Endodermal cell (in vitro differentiated cells): ENCODE measurements around the gene NTRK3. TPM values are rescaled to one million over a fixed set of nuclear protein-coding genes. Genes with fewer than 3 reads are reported as not detected.

Experiments
- DNase-seq: peaks from one replicate; pipeline ENCODE4 v3.0.0-alpha.2; 2017
- H3K27ac ChIP-seq: 2 replicates; pipeline ENCODE4 v1.5.1; 2013; ENCODE audit warnings: mild to moderate bottlenecking, low read depth, low read length, moderate library complexity
- H3K27me3 ChIP-seq: 2 replicates; pipeline ENCODE4 v1.6.1; 2013; ENCODE audit warnings: mild to moderate bottlenecking, low read length, moderate library complexity; ENCODE audit not compliant: insufficient read depth, control insufficient read depth, poor library complexity, severe bottlenecking
- H3K36me3 ChIP-seq: 2 replicates; pipeline ENCODE4 v1.7.0; 2013; ENCODE audit warnings: mild to moderate bottlenecking, low read length, moderate library complexity; ENCODE audit not compliant: control insufficient read depth, insufficient read depth
- H3K4me1 ChIP-seq: one replicate; pipeline ENCODE4 v1.7.0; 2013; ENCODE audit warnings: low read length; ENCODE audit not compliant: control insufficient read depth, insufficient read depth
- H3K4me3 ChIP-seq: 2 replicates; pipeline ENCODE4 v1.5.1; 2013; ENCODE audit warnings: mild to moderate bottlenecking, low read length, moderate library complexity
- H3K9ac ChIP-seq: 2 replicates; pipeline ENCODE4 v1.6.1; 2013; ENCODE audit warnings: mild to moderate bottlenecking, low read length, moderate library complexity; ENCODE audit not compliant: poor library complexity, severe bottlenecking; ENCODE audit errors: extremely low read depth
- H3K9me3 ChIP-seq: 2 replicates; pipeline ENCODE4 v1.6.1; 2013; ENCODE audit warnings: mild to moderate bottlenecking, low read length, moderate library complexity; ENCODE audit not compliant: control insufficient read depth
- H3K27ac Mint-ChIP-seq: 2 replicates; pipeline ENCODE4 v1.8.0; 2020; ENCODE audit warnings: mixed read lengths
- H3K27me3 Mint-ChIP-seq: 2 replicates; pipeline ENCODE4 v1.8.0; 2021; ENCODE audit warnings: mild to moderate bottlenecking, mixed read lengths; ENCODE audit not compliant: insufficient read depth
- H3K36me3 Mint-ChIP-seq: 2 replicates; pipeline ENCODE4 v1.8.0; 2020; ENCODE audit warnings: low read depth, mixed read lengths
- H3K4me1 Mint-ChIP-seq: 2 replicates; pipeline ENCODE4 v1.8.0; 2020; ENCODE audit warnings: mixed read lengths
- H3K4me3 Mint-ChIP-seq: 2 replicates; pipeline ENCODE4 v1.8.0; 2020; ENCODE audit warnings: mild to moderate bottlenecking, moderate library complexity, mixed read lengths
- H3K9me3 Mint-ChIP-seq: 2 replicates; pipeline ENCODE4 v1.8.0; 2020; ENCODE audit warnings: mild to moderate bottlenecking, mixed read lengths
- WGBS, 2 experiments: methylation state at CpG; one replicate each; pipeline versions ENCODE4 v1.1.5 to v1.1.7; 2013; ENCODE audit warnings: missing lambda C conversion rate in 2 of 2, mixed read lengths in 1 of 2; ENCODE audit not compliant: insufficient coverage in 1 of 2, insufficient read length in 1 of 2; 5-methylcytosine and 5-hydroxymethylcytosine counted together
- total RNA-seq, 2 donors: library from RNA; stranded (reverse); fragmentation: NEBNext Ultra II Directional in 1 of 2; extraction: Animal tissue kit (Norgen Biotek cat#: 25700) in 1 of 2; gene quantifications; 2 replicates in 1 of 2; 3 replicates in 1 of 2; pipeline ENCODE4 v1.2.1, GENCODE V29; 2021
- TF ChIP-seq, protein P1 (sequence below): fragments of 200-600 bp; sonication (generic); conservative IDR thresholded peaks from 2 replicates; pipeline ENCODE4 v1.5.0; 2021; ENCODE audit warnings: antibody characterized with exemption, mild to moderate bottlenecking

The NTRK3 gene
- total RNA-seq, 2 donors from 2014 or later, result 0.11 to 0.86 TPM

DNA sequence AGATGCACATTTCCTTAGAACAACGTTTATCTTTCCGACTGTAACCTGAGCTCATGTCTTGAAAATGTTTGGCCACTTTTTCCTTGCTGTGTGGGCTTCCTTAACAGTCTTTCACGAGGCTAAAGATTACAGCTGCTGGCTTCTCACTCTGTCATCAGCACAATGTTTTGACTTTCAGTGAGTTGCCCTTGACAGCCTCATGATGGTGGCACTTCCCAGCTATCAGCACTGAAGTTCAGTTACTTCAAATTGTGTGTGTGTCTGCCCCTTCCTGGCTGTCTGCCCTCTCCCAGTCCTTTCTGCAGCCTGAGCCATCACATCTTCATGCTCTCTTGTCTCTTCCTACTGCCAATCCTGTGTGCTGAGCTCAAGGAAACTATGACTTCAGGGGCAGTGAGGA lies 152.2 kb downstream of the NTRK3 start:
- no peak overlapping the region for H3K27ac ChIP-seq
- H3K4me3 ChIP-seq, result no peak overlapping the region
- H3K9ac ChIP-seq, result no peak overlapping the region
- TF ChIP-seq, protein P1, sequence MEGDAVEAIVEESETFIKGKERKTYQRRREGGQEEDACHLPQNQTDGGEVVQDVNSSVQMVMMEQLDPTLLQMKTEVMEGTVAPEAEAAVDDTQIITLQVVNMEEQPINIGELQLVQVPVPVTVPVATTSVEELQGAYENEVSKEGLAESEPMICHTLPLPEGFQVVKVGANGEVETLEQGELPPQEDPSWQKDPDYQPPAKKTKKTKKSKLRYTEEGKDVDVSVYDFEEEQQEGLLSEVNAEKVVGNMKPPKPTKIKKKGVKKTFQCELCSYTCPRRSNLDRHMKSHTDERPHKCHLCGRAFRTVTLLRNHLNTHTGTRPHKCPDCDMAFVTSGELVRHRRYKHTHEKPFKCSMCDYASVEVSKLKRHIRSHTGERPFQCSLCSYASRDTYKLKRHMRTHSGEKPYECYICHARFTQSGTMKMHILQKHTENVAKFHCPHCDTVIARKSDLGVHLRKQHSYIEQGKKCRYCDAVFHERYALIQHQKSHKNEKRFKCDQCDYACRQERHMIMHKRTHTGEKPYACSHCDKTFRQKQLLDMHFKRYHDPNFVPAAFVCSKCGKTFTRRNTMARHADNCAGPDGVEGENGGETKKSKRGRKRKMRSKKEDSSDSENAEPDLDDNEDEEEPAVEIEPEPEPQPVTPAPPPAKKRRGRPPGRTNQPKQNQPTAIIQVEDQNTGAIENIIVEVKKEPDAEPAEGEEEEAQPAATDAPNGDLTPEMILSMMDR, result no peak
- no peak overlapping the region for H3K4me3 Mint-ChIP-seq
- no peak for DNase-seq
- no peaks in the 10 kb centered on the region for H3K36me3 ChIP-seq
- peaks cover 55% of the 10 kb centered on the region for H3K27me3 Mint-ChIP-seq
- H3K36me3 Mint-ChIP-seq, result no peaks in the 10 kb centered on the region
- peaks cover 8% of the 10 kb centered on the region for H3K4me1 Mint-ChIP-seq
- H3K27ac Mint-ChIP-seq, result no peak overlapping the region
- H3K9me3 ChIP-seq, result no peaks in the 10 kb centered on the region
- peaks cover 37% of the 10 kb centered on the region for H3K27me3 ChIP-seq
- H3K4me1 ChIP-seq, result no peaks in the 10 kb centered on the region
- no peaks in the 10 kb centered on the region for H3K9me3 Mint-ChIP-seq
- WGBS, 2 experiments, result 78 to 88% methylated on average over 3 of the region's 3 CpGs

DNA sequence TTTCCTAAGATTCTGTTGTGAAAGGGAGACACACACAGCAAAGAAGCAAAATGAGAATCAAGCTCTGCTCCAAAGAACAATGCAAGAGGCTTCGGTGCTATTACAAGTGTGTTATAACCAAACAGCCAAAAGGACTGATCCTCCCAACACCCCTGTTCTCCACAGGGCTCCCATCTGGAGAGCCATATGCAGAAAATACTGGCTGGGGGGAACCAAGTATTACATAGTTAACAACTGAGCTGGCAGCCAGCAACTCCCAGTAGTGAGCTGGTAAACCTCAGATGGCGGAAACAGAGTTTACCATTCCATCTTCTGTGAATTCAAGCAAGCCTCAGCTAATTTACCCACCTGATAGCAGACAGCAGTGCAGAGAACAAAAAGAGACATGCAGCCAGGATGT lies 156.4 kb downstream of the NTRK3 start:
- WGBS, 2 experiments, result 100% methylated on average over 2 of the region's 2 CpGs; no CpG with 5 or more reads in 1 of the 2 experiments
- Histone ChIP-seq H3K27me3 (peaks cover 31% of the 10 kb centered on the region), H3K27ac (no peak overlapping the region), H3K36me3 (no peaks in the 10 kb centered on the region), H3K9me3 (no peaks in the 10 kb centered on the region), H3K4me3 (no peak overlapping the region), H3K4me1 (peaks cover 3% of the 10 kb centered on the region), H3K9ac (no peak overlapping the region)
- Mint-ChIP-seq H3K4me3 (no peak overlapping the region), H3K36me3 (no peaks in the 10 kb centered on the region), H3K27ac (no peak overlapping the region), H3K9me3 (no peaks in the 10 kb centered on the region), H3K4me1 (peaks cover 22% of the 10 kb centered on the region), H3K27me3 (peaks cover 43% of the 10 kb centered on the region)
- DNase-seq, result no peak
- TF ChIP-seq, protein P1, result no peak

DNA sequence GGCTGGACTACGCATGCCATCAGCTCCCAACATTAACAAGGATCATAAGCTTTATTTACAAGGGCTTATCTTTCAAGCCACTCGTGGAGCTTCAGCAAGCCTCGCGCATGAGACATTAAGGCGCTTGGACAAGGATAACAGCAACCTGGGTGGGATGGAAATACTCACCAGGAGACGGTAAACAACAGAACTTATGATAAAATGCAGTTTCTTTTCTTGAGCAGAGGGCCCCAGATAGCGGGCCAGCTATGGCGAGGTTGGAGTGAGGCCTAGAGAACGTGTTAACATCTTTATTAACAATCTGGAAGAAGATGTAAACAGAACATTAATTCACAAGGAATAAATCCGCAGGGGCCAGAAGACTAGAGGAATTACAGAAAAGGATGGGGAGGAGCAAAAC lies 158.2 kb downstream of the NTRK3 start:
- H3K4me3 Mint-ChIP-seq, result no peak overlapping the region
- no peak overlapping the region for H3K4me3 ChIP-seq
- TF ChIP-seq, protein P1, result no peak
- H3K27ac Mint-ChIP-seq, result no peak overlapping the region
- H3K27me3 Mint-ChIP-seq, result peaks cover 30% of the 10 kb centered on the region
- peaks cover 17% of the 10 kb centered on the region for H3K27me3 ChIP-seq
- DNase-seq, result no peak
- no peak overlapping the region for H3K9ac ChIP-seq
- H3K9me3 ChIP-seq, result no peaks in the 10 kb centered on the region
- H3K36me3 ChIP-seq, result no peaks in the 10 kb centered on the region
- peaks cover 22% of the 10 kb centered on the region for H3K4me1 Mint-ChIP-seq
- no peaks in the 10 kb centered on the region for H3K9me3 Mint-ChIP-seq
- peaks cover 3% of the 10 kb centered on the region for H3K4me1 ChIP-seq
- WGBS, 2 experiments, result 81 to 86% methylated on average over 9 to 10 of the region's 10 CpGs
- no peak overlapping the region for H3K27ac ChIP-seq
- H3K36me3 Mint-ChIP-seq, result no peaks in the 10 kb centered on the region
